GM21423 (cell line): Measurements from ENCODE around the gene DOCK1.
"Not testable (repeated sequence)": the region's sequence is repeated elsewhere in the genome, so short reads cannot be mapped to it uniquely, and the experiment has no call there.

Experiments
- ATAC-seq: cut with Tn5 transposase; IDR thresholded peaks from one replicate; pipeline ENCODE4 v1.9.1; 2021; ENCODE audit warnings: mild to moderate bottlenecking, moderate library complexity; ENCODE audit not compliant: unreplicated experiment

The DOCK1 gene

DNA sequence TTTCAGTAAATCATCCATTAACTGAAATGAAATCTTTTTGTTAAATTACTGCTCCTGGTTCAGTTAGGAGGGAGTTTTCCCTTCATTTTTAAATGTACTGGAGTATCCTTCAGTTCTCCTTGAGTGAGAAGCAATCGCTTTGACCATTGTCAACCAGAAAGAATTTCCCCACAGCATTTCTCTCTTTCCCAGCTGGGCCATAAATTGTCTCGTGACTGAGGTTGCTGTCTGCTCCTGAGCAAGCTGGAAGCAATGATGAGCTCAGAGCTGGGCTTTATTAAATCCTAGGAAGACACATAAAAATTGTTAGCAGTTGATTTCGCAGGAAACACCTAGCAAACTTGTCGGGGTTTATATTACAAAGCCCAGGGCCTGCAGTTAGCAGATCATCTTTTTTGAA lies 393.2 kb downstream of the DOCK1 start:
- no peak for ATAC-seq

DNA sequence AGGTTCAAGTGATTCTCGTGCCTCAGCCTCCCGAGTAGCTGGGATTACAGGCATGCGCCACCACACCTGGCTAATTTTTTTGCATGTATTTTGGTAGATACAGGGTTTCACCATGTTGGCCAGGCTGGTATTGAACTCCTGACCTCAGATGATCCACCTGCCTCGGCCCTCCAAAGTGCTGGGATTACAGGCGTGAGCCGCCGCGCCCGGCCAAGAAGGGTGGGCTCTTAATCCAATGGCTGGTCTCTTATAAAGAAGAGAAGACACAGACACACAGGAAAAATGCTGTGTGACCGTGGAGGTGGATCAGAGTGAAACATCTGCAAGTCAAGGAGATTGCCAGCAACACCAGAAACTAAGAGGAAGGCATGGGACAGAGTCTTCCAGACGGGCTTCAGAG lies 394.0 kb downstream of the DOCK1 start:
- not testable (repeated sequence) for ATAC-seq

DNA sequence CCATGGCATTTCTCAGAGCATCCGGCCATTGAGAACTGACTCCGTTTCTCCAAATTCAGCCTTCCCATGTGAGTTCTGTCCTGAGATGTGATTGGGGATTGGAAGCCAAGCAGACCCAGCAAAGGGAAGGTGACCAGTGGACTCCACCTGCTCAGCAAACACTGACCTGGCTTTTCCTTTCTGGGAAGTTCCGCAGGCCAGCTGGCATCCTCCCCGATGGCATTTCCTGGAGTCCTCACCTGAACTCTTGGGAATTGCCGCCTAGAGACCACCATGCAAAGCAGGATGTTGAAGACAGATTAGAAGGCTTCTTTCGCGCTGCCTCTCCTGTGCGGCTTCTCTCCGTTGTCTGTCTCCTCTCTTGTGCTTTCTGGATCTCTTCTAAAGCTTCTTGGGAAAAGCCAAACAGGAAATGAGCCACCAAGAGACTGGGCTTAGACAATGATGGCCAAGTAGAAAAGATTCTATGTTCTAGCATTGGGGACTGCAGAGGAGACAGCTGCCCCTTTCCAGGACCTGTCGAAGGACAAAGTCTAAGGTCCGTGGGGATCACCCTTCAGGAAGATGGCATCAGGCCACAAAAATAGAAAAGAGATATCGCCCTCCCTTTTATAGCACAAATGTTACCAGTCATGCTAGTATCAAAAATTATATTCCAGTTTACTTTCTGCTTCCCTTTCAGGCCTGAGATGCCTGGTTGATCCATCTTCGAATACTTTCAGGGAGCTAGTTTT lies 394.9 kb downstream of the DOCK1 start:
- no peak for ATAC-seq

DNA sequence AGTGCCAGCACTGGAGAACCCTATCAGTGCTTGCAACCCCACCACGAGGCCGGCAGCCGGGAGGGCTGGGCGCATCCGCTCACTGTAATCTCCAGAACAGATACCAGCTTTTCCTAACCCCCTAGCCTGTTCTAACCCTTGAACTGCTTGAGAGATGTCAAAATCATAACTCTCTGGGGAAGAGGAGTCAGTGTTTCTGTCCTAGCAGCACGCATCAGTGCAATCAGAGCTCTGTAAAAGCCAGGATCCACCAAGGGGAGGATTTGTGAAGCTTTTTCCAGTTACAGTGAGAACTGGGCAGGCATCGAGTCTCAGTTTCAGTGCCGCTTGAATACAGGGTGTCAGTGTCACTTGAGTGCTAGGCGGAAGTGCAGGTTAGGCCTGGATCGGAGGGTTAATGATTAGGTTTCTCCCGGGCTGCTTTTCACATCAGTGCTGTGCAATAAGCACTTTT lies 395.7 kb downstream of the DOCK1 start:
- ATAC-seq, result no peak

DNA sequence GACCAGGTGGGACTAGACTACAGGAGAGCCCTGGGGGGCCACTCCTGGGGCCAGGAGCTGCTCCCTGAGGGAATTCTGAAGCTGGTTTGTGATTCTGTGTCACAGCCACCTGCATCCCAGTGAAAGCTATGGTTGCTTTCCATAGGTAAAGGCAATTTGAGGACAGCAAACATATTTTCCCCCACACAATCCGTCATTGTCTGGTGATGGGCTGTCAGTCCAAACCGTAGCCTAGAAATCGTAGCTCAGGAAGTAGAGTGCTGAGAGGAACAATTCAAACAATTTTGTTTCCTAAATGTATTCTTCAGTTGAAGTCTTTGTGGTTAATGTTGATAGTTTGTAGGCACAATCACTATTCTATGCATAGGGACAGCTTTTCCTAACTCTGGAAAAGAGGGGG lies 397.1 kb downstream of the DOCK1 start:
- no peak for ATAC-seq

DNA sequence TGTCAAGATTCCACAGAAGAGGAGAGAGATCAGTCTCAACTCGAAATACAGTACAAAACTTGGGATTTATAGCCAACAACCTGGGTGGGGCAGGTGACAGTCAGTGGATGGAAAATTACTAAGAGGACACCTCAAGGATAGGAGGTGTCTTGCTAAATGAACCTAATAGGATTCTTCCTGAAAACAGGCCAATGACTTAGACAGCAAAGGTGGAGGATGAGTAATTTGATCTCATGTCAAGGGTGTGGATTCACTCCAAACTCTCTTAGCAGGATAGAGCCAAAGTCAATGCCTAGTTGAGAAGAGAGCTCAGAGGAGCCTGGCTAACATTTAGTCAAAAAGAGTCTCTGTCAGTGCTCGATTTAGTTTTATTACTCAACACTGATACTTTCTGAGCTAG lies 397.9 kb downstream of the DOCK1 start:
- no peak for ATAC-seq

DNA sequence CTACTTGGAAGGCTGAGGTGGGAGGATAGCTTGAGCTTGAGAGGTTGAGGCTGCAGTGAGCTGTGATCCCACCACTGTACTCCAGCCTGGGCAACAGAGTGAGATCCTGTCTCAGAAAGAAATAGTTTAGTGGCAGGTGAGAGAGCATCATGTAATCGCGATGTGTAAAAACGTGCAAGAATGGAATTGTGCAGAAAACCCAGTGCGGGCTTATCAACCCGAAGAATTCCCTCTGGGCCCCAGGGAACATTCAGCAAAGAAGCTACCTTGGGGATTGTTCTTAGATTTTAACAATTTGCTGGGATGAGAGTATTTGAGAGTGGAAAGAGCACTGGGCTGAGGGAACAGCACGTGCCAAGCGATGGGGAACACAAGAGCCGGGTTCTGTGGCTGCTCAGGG lies 398.5 kb downstream of the DOCK1 start:
- ATAC-seq, result no peak

DNA sequence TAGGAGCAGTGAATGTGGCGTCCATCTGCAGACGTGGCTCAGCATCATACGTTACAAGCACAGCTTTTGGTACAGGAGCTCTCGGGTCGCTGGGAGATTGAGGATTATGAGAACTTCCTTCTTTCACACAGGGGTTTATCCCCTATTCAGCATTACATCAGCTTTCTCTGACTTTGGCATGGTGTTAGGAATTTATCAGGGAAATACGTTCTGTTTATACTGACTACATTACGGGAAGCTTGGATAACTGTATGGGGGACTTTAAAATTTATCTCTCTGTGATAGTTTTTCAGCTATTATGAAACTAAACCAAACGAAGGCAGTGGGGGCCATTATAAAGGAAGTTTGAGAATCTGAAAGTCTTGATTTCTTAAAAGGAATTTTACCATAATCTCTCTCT lies 401.3 kb downstream of the DOCK1 start:
- ATAC-seq, result no peak

DNA sequence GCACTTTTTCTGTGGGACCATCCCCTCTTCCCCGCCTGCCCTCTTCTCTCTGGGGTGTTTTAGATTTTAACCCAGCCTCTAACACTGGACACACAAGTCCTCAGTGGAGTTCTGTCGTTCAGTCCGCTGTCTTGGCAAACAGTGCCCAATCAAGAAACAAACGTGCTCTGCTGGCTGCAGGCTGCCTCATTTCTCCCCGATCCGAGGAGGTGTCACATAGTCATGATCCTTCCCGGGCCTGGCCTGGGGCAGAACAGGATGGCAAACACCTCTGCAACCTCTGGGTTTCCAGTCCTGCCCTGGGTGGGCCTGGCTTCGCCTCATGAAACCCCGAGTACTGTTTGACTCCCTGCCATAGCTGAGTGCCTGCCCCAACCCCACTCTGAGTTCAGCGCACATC lies 402.1 kb downstream of the DOCK1 start:
- ATAC-seq, result no peak

DNA sequence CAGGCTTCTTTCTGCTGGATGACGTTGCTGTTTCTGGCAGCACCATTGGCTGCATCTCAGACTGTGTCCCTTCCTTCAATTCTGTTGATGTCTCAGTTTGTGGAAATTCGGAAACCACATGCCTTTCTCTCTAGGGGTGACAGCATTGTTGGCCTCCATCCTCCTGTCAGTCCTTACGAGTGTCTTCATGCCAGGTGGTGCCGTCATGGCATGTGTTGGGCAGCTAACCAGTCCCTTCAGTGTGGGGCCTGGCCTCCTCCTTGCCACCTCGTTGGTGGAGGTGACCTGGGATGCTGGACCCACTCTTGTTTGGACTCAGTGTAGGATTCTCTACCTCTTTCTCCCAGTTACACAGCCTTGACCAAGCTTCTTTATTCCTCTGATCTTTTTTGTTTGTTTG lies 402.8 kb downstream of the DOCK1 start:
- no peak for ATAC-seq

DNA sequence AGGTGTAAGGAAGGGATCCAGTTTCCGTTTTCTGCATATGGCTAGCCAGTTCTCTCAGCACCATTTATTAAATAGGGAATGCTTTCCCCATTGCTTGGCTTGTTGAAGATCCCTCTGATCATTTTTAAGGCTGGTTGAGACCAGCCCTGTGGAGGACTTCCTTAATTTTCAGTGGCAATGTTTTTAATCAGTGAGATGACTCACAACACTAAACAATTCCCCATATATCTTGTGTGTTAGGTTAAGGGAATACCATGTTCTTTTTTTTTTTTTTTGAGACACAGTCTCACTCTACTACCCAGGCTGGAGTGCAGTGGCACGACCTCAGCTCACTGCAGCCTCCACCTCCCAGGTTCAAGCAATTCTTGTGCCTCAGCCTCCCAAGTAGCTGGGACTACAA lies 404.4 kb downstream of the DOCK1 start:
- ATAC-seq, result not testable (repeated sequence)

DNA sequence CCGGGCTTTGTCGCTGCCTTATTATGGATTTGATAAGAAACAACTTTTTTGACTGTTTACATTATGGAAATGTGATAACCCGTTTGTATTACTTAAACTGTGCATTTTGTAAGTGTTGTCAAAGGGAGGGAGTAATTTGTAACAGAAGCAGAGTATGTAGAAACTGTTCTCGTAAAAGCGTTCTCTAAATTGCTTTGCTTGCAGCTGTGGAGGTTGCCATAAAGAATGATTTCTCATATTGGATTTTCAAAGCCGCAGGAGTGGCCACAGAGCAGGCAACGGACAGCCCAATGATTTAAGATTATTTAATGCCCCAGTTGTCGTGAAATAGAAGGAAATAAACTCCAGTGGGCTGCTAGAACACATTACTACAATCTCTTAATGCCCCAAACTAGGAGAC lies 405.2 kb downstream of the DOCK1 start:
- no peak for ATAC-seq

DNA sequence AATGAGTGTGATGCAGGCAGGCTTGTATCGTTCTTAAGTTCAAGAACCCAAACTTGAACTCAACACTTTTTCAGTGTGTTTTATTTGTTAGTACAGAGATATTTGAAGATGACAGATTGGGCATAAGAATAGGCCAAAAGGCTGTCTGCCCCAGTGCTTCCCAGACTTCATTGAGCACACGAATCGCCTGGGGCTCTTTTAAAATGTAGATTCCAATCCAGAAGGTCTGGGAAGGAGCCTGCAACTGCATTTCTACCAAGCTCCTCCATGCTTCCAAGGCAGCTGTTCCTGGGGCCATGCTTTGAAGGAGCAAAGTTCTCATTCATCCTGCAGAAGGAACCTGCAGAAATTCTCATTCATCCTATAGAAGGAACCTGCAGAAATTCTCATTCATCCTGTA lies 405.7 kb downstream of the DOCK1 start:
- no peak for ATAC-seq

DNA sequence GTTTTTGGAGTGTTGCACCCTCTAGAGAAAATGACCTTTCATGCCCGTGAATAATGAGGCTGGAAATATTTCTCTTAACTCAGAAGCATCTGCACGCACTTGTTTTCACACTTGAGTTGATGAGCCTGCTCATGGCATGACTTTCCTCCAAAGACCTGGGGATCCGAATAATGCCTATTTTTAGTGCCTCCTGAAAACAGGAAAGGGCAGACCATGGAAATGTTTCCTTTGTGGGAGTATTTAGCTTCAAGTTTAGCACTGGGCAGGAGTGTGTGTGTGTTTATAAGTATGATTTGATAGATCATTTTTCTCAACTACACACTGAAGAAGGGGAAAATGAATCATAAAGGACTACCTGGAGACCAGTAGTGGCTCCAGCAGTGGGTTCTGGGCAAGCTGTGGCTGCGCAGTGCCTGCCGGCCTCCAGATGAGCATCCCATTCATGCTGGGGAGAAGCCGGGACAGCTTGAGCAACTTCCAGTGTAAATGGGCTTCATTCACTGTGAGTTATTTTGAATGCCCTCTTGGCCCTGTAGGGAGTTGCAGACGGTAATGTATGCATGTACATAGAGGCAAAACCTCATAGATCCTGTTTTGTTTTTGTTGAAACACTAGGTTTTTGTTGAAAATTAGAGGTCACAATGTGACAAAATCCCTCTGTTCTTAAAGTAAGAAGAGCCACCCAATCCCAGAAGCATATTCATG lies 408.9 kb downstream of the DOCK1 start:
- no peak for ATAC-seq

DNA sequence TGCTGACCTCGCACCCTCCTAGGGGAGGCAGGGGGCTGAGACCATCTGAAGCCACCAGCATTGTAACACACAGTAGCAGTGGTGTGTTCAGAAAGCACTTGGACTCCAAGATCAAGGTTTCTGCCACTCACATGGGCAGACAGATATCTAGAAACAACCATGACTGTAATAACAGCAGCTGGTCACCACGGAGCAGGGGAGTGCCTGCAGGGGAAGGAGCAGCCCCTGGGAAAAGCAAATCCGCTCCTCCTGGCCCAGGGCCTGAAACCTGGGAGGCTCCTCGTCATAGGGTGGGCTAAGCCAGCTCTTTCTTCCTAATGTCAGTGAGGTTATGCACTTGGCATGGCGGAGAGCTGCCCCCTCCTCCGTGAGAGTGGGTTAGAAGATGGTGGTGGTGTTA lies 409.6 kb downstream of the DOCK1 start:
- no peak for ATAC-seq

DNA sequence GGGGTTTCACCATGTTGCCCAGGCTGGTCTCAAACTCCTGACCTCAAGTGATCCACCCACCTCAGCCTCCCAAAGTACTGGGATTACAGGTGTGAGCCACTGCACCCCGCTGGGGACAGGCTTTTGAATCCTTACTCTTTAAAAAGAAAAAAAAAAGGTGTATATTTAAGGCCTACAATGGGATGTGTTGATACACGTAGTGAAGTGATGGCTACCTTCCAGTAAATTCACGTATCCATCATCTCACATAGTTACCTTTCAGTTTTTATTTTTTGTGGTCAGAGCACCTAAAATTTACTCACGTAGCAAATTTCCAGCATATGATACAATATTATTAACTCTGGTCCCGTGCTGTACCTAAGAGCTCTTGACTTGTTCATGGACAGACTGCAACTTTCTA lies 410.7 kb downstream of the DOCK1 start:
- ATAC-seq, result no peak

DNA sequence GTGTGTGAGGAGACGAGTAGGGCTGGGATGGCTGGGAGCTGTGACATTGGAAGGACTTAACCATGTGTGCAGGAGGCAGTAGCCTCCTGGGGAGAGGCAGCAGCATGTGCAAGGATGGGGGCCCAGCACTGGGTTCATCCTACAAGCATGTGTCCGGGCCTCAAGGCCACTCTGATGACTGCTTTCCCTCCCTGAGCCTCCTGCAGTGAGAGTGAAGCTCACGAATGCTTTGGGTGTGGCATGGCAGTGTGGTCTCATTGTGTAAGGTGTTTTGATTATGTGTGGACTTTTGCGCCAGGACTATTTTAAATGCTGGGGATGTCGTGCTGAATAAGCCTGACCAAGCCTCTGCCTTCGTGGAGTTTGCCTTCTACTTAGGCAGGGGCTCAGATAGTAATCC lies 413.2 kb downstream of the DOCK1 start:
- ATAC-seq, result no peak

DNA sequence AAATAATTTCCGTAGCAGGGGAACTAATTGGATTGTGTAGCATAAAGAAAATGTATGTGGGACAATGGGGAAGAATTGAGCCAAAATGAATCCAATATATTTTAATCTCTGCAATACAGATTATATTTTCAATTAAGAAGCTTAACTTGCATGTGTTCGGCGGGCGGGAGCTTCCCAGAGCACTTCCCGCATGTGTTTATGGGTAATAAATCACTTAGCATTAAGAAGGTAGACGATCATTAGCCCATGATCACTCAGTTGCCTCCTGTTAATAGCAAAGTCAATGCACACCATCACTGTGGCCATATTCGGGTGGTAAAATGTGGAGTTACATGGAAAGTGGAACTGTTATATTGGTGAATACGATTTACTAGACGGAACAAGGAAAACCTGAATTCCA lies 414.0 kb downstream of the DOCK1 start:
- no peak for ATAC-seq

DNA sequence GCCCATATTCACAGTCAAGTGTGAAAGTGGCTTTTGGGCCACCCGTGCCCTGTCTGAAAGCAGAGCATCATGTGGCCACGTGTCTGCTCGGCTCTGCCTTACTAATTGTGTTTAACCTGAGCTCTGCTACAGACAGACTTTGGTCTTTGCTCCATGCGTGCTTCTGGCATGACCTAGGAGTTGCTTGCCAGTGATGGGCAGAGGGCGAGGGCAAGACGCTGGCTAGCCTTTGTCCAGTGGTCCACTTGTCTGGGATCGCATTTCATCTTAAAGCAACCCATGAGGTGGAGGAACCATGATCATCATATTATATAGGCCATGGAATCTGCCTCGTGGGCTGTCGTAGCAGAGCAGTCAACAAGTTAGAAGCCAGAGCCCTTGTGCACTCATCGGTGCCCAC lies 414.5 kb downstream of the DOCK1 start:
- ATAC-seq, result no peak

DNA sequence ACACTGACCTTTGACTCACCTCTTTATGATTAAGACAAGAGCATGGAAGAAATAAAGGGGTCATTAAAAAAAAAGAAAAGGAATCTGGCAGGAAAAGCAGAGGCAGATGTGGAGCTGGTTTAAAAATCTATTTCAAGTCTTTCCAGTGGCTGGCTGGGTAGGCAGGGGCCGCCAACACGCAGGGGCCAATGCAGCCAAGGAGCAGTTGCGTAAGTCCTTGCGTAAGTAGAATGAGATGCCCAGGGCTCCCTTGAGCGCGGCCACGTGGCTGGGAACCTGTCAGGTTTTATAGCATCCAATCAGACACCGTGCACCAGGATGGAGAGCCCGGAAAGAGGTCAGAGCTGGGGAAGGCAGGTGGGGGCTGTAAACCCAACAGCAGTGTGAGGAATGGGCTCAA lies 414.9 kb downstream of the DOCK1 start:
- no peak for ATAC-seq

DNA sequence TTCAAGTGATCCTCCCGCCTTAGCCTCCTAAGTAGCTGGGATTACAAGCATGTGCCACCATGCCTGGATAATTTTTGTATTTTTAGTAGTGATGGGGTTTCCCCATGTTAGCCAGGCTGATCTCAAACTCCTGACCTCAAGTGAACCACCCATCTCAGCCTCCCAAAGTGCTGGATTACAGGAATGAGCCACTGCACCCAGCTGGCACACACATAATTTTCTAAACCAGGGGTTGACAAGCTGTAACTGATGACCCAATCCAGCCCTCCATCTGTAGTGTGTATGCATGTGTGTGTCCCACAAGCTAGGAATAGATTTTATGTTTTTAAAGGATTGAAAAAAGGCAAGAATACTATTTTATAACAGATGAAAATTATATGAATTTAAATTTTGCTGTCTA lies 417.1 kb downstream of the DOCK1 start:
- ATAC-seq, result no peak

DNA sequence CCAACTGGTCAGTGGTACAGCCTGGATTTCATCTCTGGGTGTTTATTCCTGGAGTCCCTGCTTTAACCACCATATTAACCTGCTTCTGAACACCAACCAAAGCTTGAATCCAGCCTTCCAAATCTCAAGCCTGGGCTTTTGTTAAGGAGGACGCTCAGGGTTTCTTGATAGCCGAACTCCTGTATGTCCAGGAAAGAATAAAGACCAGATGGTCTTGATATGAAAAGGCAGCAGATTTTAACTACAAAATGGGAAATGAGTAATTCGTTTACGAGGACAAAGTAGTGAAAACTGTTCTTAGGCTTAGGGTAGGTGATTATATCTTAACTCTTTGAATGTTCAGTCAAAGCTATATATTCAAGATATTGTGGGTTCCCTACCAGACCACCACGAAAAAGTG lies 420.3 kb downstream of the DOCK1 start:
- ATAC-seq, result no peak

DNA sequence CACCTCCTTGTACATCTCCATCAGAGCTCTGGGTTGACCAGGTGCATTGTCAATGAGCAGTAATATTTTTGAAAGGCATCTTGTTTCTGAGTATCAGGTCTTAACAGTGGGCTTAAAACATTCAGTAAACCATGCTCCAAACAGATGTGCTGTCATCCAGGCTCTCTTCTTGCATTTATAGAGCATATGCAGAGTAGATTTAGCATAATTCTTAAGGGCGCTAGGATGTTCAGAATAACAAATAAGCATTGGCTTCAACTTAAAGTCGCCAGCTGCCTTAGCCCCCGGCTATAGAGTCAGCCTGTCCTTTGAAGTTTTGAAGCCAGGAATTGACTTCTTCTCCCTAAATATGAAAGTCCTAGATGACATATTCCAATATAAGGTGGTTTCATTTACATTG lies 421.7 kb downstream of the DOCK1 start:
- ATAC-seq, result no peak
